Esophagus (tissue), 2 donors: ENCODE measurements around the gene CBLN3. TPM values are rescaled to one million over a fixed set of nuclear protein-coding genes. Genes with fewer than 3 reads are reported as not detected.
"Not testable (repeated sequence)": the region's sequence is repeated elsewhere in the genome, so short reads cannot be mapped to it uniquely, and the experiment has no call there.

Source experiments
- H3K27ac ChIP-seq, 2 donors: one replicate each; pipeline ENCODE4 v1.5.1; 2013; ENCODE audit warnings: low read depth in 2 of 2, mild to moderate bottlenecking in 2 of 2, inconsistent platforms in 1 of 2, low read length in 1 of 2, moderate library complexity in 1 of 2
- H3K27me3 ChIP-seq, 2 donors: one replicate each; pipeline ENCODE4 v1.6.1; 2013; ENCODE audit warnings: low read length in 2 of 2, control low read depth in 1 of 2, mild to moderate bottlenecking in 1 of 2; ENCODE audit not compliant: insufficient read depth in 2 of 2, control insufficient read depth in 1 of 2
- H3K36me3 ChIP-seq, 2 donors: one replicate each; pipeline ENCODE4 v1.6.1; 2013; ENCODE audit warnings: low read length in 1 of 2; ENCODE audit not compliant: control insufficient read depth in 2 of 2, insufficient read depth in 2 of 2
- H3K4me1 ChIP-seq, 2 donors: one replicate each; pipeline ENCODE4 v1.6.1; 2013; ENCODE audit warnings: low read length in 1 of 2; ENCODE audit not compliant: control insufficient read depth in 2 of 2, insufficient read depth in 2 of 2
- H3K4me3 ChIP-seq, 2 donors: one replicate each; pipeline ENCODE4 v1.5.1; 2013; ENCODE audit warnings: low read length in 2 of 2, mild to moderate bottlenecking in 2 of 2, low read depth in 1 of 2, moderate library complexity in 1 of 2
- H3K9me3 ChIP-seq, 2 donors: one replicate each; pipeline ENCODE4 v1.6.1; 2013; ENCODE audit warnings: mild to moderate bottlenecking in 2 of 2, low read depth in 1 of 2, low read length in 1 of 2, moderate library complexity in 1 of 2; ENCODE audit not compliant: control insufficient read depth in 2 of 2, insufficient read depth in 1 of 2
- WGBS, 2 donors: extraction: QIAGEN DNeasy Blood & Tissue Kit; methylation state at CpG; one replicate each; pipeline ENCODE4 v1.1.7; 2013; 5-methylcytosine and 5-hydroxymethylcytosine counted together
- polyA plus RNA-seq, 2 donors: library from polyadenylated mRNA; stranded (reverse); fragments of 200-250 nt; gene quantifications; one replicate each; pipeline ENCODE4 v1.2.3, GENCODE V29; 2013
- donor health status: healthy with polysubstance abuse.
- donor health status: Bipolar disorder and iron deficiency.

The CBLN3 gene
- polyA plus RNA-seq, 2 donors: 0.75 to 0.86 TPM

DNA sequence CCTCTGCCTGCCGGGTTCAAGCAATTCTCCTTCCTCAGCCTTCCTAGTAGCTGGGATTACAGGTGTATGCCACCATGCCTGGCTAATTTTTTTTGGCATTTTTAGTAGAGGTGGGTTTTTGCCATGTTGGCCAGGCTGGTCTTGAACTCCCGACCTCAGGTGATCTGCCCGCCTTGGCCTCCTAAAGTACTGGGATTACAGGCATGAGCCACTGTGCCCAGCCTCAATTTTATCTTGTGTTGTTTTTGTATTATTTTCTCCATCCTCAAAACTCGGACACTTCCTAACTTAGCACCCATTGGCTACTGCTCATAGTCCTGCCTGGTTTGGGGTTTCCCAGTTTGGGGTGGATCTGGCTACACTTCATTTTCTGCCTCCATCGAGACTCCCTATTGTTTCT, 41.9 kb downstream of the CBLN3 start:
- not testable (repeated sequence) for H3K9me3 ChIP-seq, H3K36me3 ChIP-seq, H3K4me1 ChIP-seq, H3K4me3 ChIP-seq, H3K27ac ChIP-seq, H3K27me3 ChIP-seq
- 87 to 90% methylated on average over 5 of the region's 5 CpGs for WGBS, 2 donors

DNA sequence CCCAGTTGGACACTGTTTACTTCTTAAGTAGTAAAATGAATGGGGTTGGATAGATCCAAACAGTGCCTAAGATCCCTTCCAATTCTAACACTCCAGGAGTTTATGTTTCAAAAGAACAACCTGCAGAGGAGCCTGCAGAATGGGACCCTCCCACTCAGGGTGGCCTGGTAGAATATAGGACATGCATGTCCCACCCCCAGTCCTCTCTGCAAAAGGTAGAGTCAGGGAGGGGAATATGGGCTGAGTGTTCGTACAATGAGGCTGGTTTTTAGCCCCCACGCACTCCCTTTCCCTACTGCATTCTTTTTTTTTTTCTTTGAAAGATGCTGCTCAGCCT, 42.5 kb downstream of the CBLN3 start:
- H3K36me3 ChIP-seq: no peaks in the 10 kb centered on the region
- H3K4me1 ChIP-seq: peaks cover 3 to 4% of the 10 kb centered on the region in 2 donors
- no peaks in the 10 kb centered on the region for H3K9me3 ChIP-seq
- H3K27me3 ChIP-seq: no peaks in the 10 kb centered on the region
- no peak overlapping the region for H3K4me3 ChIP-seq
- no peak overlapping the region for H3K27ac ChIP-seq
- 87 to 88% methylated on average over 2 of the region's 2 CpGs for WGBS, 2 donors

DNA sequence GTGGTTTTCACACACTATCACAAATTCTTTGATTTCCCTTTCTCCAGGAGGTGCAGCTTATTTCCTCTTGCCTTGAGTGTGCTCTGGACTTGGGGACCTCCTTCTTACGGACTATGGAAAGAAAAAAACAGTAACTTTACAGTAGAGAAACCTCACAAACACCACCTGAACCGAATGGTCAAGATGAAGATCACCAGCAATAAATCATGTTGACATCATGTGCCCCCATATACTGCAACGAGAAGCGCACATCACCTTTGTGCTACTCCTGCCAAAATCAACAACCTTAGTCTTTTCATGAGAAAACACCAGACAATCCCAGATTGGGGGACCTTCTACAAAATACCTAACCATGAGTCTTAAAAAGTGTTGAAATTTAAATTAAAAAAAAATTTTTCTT, 43.9 kb downstream of the CBLN3 start:
- no peaks in the 10 kb centered on the region for H3K4me1 ChIP-seq
- H3K27me3 ChIP-seq: no peaks in the 10 kb centered on the region
- no peak overlapping the region for H3K27ac ChIP-seq
- no peaks in the 10 kb centered on the region for H3K36me3 ChIP-seq
- H3K9me3 ChIP-seq: no peaks in the 10 kb centered on the region
- 80 to 82% methylated on average over 4 of the region's 4 CpGs for WGBS, 2 donors
- H3K4me3 ChIP-seq: no peak overlapping the region

DNA sequence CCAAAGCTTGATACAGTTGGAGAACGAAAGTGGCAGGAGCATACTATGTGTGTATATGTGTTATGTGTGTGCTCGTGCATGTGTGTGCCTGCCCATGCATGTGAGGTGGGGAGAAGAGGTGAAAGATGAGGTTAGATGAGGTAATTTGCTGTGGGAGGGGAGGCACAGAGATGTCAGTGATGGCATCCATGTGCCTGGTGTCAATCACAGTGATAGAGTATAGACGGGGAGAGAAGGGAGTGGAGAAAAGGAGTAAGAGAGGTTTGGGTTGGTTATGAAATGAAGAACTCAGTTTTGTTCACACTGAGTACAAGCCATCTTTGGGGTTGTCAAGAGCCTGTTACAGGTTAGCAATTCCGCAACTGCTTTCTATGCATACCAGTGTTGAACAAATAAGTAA, 45.3 kb downstream of the CBLN3 start:
- no peaks in the 10 kb centered on the region for H3K36me3 ChIP-seq
- no peaks in the 10 kb centered on the region for H3K27me3 ChIP-seq
- H3K9me3 ChIP-seq: no peaks in the 10 kb centered on the region
- no peak overlapping the region for H3K4me3 ChIP-seq
- no peak overlapping the region for H3K27ac ChIP-seq
- H3K4me1 ChIP-seq: no peaks in the 10 kb centered on the region
- WGBS, 2 donors: 80 to 88% methylated on average over 4 of the region's 4 CpGs

DNA sequence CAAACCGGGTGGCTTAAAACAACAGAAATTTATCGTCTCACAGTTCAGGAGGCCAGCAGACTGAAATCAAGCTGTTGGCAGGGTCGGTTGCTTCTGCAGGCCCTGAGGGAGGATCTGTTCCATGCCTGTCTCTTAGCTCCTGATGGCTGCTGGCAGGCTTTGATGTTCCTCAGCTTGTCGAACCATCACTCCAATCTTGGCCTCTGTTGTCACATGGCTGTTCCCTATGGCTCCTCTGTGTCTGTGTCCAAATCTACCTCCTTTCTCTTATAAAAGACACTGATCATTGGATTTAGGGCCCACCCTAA, 47.5 kb downstream of the CBLN3 start:
- Histone ChIP-seq H3K9me3 (no peaks in the 10 kb centered on the region), H3K36me3 (no peaks in the 10 kb centered on the region), H3K27me3 (no peaks in the 10 kb centered on the region), H3K27ac (no peak overlapping the region), H3K4me1 (peaks cover 0 to 9% of the 10 kb centered on the region in 2 donors), H3K4me3 (no peak overlapping the region)
- WGBS, 2 donors: 35 to 59% methylated on average over 4 of the region's 4 CpGs

DNA sequence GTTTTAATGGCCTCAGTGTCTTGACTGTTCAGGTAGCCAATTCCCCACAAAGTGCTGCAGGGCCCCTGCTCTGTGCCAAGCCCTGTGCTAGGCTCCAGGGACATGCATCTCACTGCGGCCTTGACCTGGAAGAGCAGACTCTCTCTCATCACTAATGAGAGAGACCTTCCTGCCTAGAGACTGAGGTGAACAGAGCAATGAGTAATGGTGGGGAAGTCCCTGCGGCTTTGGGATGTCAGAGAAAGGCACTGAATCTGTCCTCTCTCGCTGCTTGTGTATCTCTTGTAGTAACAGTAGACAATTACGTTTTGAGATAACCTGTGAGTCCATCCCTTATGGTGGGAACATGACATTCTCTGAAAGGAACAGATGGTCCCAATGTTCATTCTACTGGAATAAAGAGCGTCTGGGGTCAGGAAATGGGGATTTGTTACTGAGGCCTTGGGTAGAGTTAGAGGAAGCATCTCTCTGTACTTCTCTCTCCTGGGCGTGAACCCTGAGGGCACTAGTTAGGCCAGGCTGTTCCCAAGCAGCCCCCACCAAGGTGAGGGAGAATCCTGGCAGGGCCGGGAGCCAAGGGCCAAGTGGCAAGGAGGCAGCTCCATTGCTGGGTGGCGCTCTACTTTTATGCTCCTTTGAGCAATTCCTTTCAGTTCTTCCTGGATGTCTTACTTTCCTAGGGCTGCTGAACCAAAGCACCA, 48.0 kb downstream of the CBLN3 start:
- Histone ChIP-seq H3K9me3 (no peaks in the 10 kb centered on the region), H3K36me3 (no peaks in the 10 kb centered on the region), H3K27me3 (no peaks in the 10 kb centered on the region), H3K4me3 (no peak overlapping the region), H3K27ac (no peak overlapping the region), H3K4me1 (peaks cover under 1 to 9% of the 10 kb centered on the region in 2 donors)
- 60 to 67% methylated on average over 8 of the region's 8 CpGs for WGBS, 2 donors

DNA sequence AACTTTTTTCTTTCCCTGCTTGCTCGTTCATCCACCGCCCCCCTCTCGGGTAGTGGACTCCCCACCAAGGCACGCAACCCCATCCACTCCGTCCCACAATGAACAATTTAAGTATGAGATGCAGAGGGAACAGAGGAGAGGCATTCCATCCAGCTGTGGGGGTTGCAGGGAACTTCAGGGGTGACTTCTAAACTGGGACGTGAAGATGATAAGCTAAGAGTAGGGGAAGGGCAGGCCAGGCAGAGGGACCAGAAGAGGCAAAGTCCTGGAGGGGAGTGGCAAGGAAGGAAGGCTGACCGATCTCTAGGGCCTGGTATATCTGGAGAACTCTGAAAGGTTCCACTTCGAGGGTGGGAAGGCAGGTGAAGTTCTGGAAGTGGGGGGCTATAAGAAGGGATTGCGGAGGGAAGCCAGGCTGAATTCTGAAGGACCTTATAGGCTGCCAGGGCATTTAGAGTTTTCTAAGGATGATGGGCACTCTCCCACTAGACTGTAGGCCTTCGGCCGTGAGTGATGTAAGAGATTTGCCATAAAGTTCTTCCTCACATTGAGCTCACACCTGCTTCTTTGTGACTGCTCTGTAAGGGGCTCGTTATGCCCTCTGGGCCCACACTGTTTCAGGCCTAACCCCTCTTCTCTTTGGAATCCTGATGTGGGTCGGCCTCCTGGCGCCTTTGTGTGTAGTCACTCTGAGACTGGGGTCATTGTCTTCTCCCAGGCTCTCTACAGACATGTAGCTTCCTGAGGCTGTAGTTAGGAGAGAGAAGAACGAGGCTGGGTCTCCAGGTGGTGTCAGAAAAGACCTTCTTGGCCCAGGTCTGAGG, 49.3 kb downstream of the CBLN3 start:
- WGBS, 2 donors: 77% methylated on average over 15 of the region's 15 CpGs
- peaks cover 3 to 9% of the 10 kb centered on the region in 2 donors for H3K4me1 ChIP-seq

DNA sequence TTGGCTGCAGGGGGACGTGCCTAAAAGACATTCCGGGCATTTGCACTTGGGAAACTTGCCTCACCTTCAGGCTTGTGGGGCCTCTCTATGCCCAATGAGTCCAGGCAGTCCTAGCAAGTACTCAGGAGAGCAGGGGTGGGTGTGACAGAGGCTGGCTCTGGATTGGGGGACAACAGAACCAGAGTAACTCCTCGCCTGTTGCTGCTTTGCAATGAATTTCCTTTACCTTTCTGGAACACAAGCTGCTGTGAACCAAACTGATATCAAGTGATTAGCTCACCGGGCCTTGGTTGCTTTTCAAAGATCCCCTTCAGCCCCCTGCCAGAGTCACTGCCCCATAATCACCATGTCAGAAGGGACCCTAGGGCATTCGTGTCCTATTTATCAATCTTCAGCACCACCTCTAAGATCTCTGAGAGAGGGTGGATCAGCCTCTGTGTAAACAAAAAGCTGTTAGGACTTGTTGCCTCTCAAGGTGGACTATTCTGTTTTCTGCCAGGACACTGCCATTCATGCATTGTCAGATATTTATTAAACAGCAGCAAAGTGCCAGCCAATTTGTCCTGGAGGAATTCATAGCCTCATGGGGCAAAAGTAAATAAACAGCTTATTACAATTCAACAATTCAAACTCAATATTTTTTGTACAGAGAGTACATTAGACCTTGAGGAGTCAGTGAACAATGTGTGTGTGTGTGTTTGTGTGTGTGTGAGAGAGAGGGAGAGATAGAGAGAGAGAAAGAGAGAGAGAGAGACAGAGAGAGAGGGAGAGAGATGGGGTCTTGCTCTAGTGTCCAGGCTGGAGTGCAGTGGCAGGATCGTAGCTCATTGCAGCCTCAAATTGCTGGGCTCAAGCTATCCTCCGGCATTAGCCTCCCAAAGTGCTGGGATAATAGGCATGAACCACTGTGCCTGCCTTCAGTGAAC, 50.2 kb downstream of the CBLN3 start:
- Histone ChIP-seq H3K4me1 (peaks cover 3 to 9% of the 10 kb centered on the region in 2 donors), H3K27me3 (no peaks in the 10 kb centered on the region), H3K27ac (peak overlapping the region; percentile 13 to 20), H3K36me3 (peaks cover 0 to 2% of the 10 kb centered on the region in 2 donors), H3K4me3 (no peak overlapping the region), H3K9me3 (no peaks in the 10 kb centered on the region)
- WGBS, 2 donors: 51 to 66% methylated on average over 7 of the region's 7 CpGs

More for the DNA sequence above, 49.3 kb downstream of the CBLN3 start:
- Histone ChIP-seq H3K27me3 (no peaks in the 10 kb centered on the region), H3K9me3 (no peaks in the 10 kb centered on the region), H3K4me3 (no peak overlapping the region), H3K36me3 (peaks cover 0 to 2% of the 10 kb centered on the region in 2 donors), H3K27ac (no peak overlapping the region)

DNA sequence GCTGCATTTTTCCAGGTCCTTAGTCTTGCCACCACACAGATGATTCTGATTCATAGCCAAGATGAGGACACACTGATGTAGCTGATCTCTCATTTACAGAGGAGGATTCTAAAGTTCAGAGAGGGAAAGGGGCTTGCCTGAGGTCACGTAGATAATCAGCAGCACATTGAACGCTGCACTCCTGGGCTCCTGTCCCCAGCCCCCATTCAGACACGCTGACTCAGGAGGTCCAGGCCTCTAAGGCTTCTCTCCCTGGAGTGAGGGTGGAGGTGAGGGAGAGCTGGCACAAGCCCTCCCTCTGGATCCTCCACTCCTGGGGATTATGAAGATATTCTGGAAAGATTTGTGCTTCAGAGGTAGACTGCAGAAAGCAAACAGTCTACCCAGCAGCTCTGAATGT, 51.1 kb downstream of the CBLN3 start:
- WGBS, 2 donors: 55 to 71% methylated on average over 3 of the region's 3 CpGs
- H3K27ac ChIP-seq: peak overlapping the region; percentile 13 to 15
- peaks cover 0 to 2% of the 10 kb centered on the region in 2 donors for H3K36me3 ChIP-seq

More for the DNA sequence above, 51.1 kb downstream of the CBLN3 start:
- Histone ChIP-seq H3K9me3 (no peaks in the 10 kb centered on the region), H3K4me1 (peaks cover 3 to 9% of the 10 kb centered on the region in 2 donors), H3K4me3 (no peak overlapping the region), H3K27me3 (no peaks in the 10 kb centered on the region)
